Caco-2 (cell line): Measurements from ENCODE around the gene OR2T29. TPM values are rescaled to one million over a fixed set of nuclear protein-coding genes. Genes with fewer than 3 reads are reported as not detected.
"Not testable (repeated sequence)": the region's sequence is repeated elsewhere in the genome, so short reads cannot be mapped to it uniquely, and the experiment has no call there.

Experiments
- Bru-seq: library from RNA; stranded (reverse); fragments of 400-500 nt; gene quantifications from one replicate; lab custom pipeline; 2021; lab: Mats Ljungman, UMichigan
- BruChase-seq, 2 experiments: library from RNA; stranded (reverse); fragments of 400-500 nt; gene quantifications; one replicate each; lab custom pipeline; 2021; lab: Mats Ljungman, UMichigan
- BruUV-seq: library from RNA; stranded (reverse); fragments of 400-500 nt; replicated peaks from 2 replicates; lab custom pipeline; 2021; lab: Mats Ljungman, UMichigan
- CTCF ChIA-PET: fragments of 300-600 bp; sonication (Branson Sonifier 250); formaldehyde crosslinking; loops from one replicate; lab custom pipeline; 2022; ENCODE audit warnings: antibody characterized with exemption; lab: Charles Lee
- POLR2A ChIA-PET: fragments of 300-600 bp; sonication (Branson Sonifier 250); formaldehyde crosslinking; loops from one replicate; lab custom pipeline; 2022; ENCODE audit warnings: antibody characterized with exemption; lab: Charles Lee
- DNase-seq, 2 experiments: peaks; one replicate each; pipeline versions ENCODE4 v3.0.0 to v3.0.0-alpha.2; 2020 to 2022
- H3K27me3 ChIP-seq: replicated peaks from 2 replicates; pipeline ENCODE4 v1.6.0; 2011; ENCODE audit warnings: low read length; ENCODE audit not compliant: control insufficient read depth, insufficient read depth
- H3K36me3 ChIP-seq: 2 replicates; pipeline ENCODE4 v1.5.1; 2011; ENCODE audit warnings: low read length; ENCODE audit not compliant: control insufficient read depth, insufficient read depth
- H3K4me1 ChIP-seq: fragments of 250-450 bp; sonication (Bioruptor Pico); 2 replicates; pipeline ENCODE4 v1.5.1; 2020; ENCODE audit warnings: mild to moderate bottlenecking
- H3K4me3 ChIP-seq: 2 replicates; pipeline ENCODE4 v1.5.1; 2011; ENCODE audit warnings: low read depth, mild to moderate bottlenecking, control low read depth, low read length
- H3K9me3 ChIP-seq: fragments of 250-450 bp; sonication (Bioruptor Pico); 2 replicates; pipeline ENCODE4 v1.5.1; 2020; ENCODE audit warnings: mild to moderate bottlenecking, moderate library complexity
- H3K27ac Mint-ChIP-seq: one replicate; pipeline ENCODE4 v1.8.0; 2022; ENCODE audit warnings: mixed read lengths; ENCODE audit not compliant: unreplicated experiment
- H3K27me3 Mint-ChIP-seq: one replicate; pipeline ENCODE4 v1.8.0; 2022; ENCODE audit warnings: mixed read lengths; ENCODE audit not compliant: insufficient read depth, unreplicated experiment
- H3K36me3 Mint-ChIP-seq: one replicate; pipeline ENCODE4 v1.8.0; 2022; ENCODE audit warnings: mild to moderate bottlenecking, mixed read lengths; ENCODE audit not compliant: insufficient read depth, unreplicated experiment
- H3K4me1 Mint-ChIP-seq: one replicate; pipeline ENCODE4 v1.8.0; 2022; ENCODE audit warnings: low read depth, mixed read lengths; ENCODE audit not compliant: unreplicated experiment
- H3K4me3 Mint-ChIP-seq: one replicate; pipeline ENCODE4 v1.8.0; 2022; ENCODE audit warnings: mild to moderate bottlenecking, moderate library complexity, mixed read lengths; ENCODE audit not compliant: unreplicated experiment
- H3K9me3 Mint-ChIP-seq: one replicate; pipeline ENCODE4 v1.8.0; 2022; ENCODE audit warnings: mixed read lengths; ENCODE audit not compliant: unreplicated experiment
- CTCF ChIP-seq, 2 experiments: fragments of 200-600 bp in 1 of 2; IDR thresholded peaks; 1 replicate in 1 of 2; 2 replicates in 1 of 2; pipeline versions ENCODE4 v1.5.1 to v1.8.0; 2011 to 2022; ENCODE audit warnings: antibody characterized with exemption in 1 of 2, control low read depth in 1 of 2, inconsistent platforms in 1 of 2, low read depth in 1 of 2, low read length in 1 of 2, mild to moderate bottlenecking in 1 of 2, moderate library complexity in 1 of 2; ENCODE audit not compliant: insufficient read depth in 1 of 2, severe bottlenecking in 1 of 2, unreplicated experiment in 1 of 2
- intact Hi-C: fragments of 100-400 bp; cut with micrococcal nuclease; formaldehyde crosslinking; loops from one replicate; pipeline ENCODE4 v1.10.0; 2022; ENCODE audit not compliant: unreplicated experiment
- long read RNA-seq: library from polyadenylated mRNA; stranded (forward); transcript quantifications from one replicate; pipeline ENCODE4 v2.0.0, GENCODE V29; 2022
- total RNA-seq: library from RNA; stranded (reverse); gene quantifications from 2 replicates; pipeline ENCODE4 v1.2.3, GENCODE V29; 2022

The OR2T29 gene
- total RNA-seq (not detected in 2 replicates), Bru-seq, nascent RNA (not detected), BruChase-seq, experiment 1, labeled RNA remaining after a 2-hour chase (not detected), BruChase-seq, experiment 2, labeled RNA remaining after a 6-hour chase (not detected)
- long read RNA-seq, result 0 reads

GRCh38 chr1:248562672-248563071 is at the start of gene OR2T29:
Gene OR2T29 (minus strand): TSS chr1:248562772. CDS start chr1:248559491, 3,281 bp downstream.
- H3K4me1 Mint-ChIP-seq, CTCF ChIA-PET: not testable (repeated sequence)

GRCh38 chr1:248611883-248612414 is 49.4 kb upstream of the OR2T29 start:
- no peak for TF ChIP-seq CTCF (IDR thresholded peaks at IDR 0.05; ENCODE audit: insufficient read depth in 1 of 2, low read depth in 1 of 2, low read length in 1 of 2, severe bottlenecking in 1 of 2, unreplicated experiment in 1 of 2)
- CTCF ChIA-PET, result no interaction called here
- H3K4me3 Mint-ChIP-seq, result no peak overlapping the region
- Histone ChIP-seq H3K4me3 (no peak overlapping the region), H3K27me3 (no peaks in the 10 kb centered on the region), H3K36me3 (no peaks in the 10 kb centered on the region), H3K9me3 (no peaks in the 10 kb centered on the region), H3K4me1 (no peaks in the 10 kb centered on the region)
- H3K4me1 Mint-ChIP-seq, result no peaks in the 10 kb centered on the region
- POLR2A ChIA-PET, result no interaction called here
- intact Hi-C loops, result no loop called here
- no peak for DNase-seq
- no peaks in the 10 kb centered on the region for H3K36me3 Mint-ChIP-seq
- no peaks in the 10 kb centered on the region for H3K9me3 Mint-ChIP-seq
- no TSS peak for BruUV-seq
- H3K27ac Mint-ChIP-seq, result no peak overlapping the region
- peaks cover 3% of the 10 kb centered on the region for H3K27me3 Mint-ChIP-seq

More at GRCh38 chr1:248562672-248563071, at the start of gene OR2T29:
- H3K27me3 Mint-ChIP-seq, intact Hi-C loops, H3K4me3 Mint-ChIP-seq, DNase-seq, H3K27ac Mint-ChIP-seq, H3K4me3 ChIP-seq, POLR2A ChIA-PET, H3K9me3 Mint-ChIP-seq, H3K27me3 ChIP-seq, H3K36me3 Mint-ChIP-seq, H3K9me3 ChIP-seq, H3K36me3 ChIP-seq, BruUV-seq, H3K4me1 ChIP-seq: not testable (repeated sequence)

GRCh38 chr1:248610301-248610700 is 47.7 kb upstream of the OR2T29 start:
- H3K4me3 Mint-ChIP-seq, result no peak overlapping the region
- Histone ChIP-seq H3K4me1 (no peaks in the 10 kb centered on the region), H3K27me3 (no peaks in the 10 kb centered on the region), H3K9me3 (no peaks in the 10 kb centered on the region), H3K36me3 (no peaks in the 10 kb centered on the region), H3K4me3 (no peak overlapping the region)
- H3K27ac Mint-ChIP-seq, result no peak overlapping the region
- no peaks in the 10 kb centered on the region for H3K36me3 Mint-ChIP-seq
- H3K27me3 Mint-ChIP-seq, result peaks cover 3% of the 10 kb centered on the region
- no peak for DNase-seq
- TF ChIP-seq CTCF (IDR thresholded peaks at IDR 0.05; ENCODE audit: insufficient read depth in 1 of 2, low read depth in 1 of 2, low read length in 1 of 2, severe bottlenecking in 1 of 2, unreplicated experiment in 1 of 2), result no peak
- no TSS peak for BruUV-seq
- no peaks in the 10 kb centered on the region for H3K4me1 Mint-ChIP-seq
- CTCF ChIA-PET, result no interaction called here
- POLR2A ChIA-PET, result no interaction called here
- intact Hi-C loops, result no loop called here
- no peaks in the 10 kb centered on the region for H3K9me3 Mint-ChIP-seq
